BE2C (cell line): ENCODE measurements around the gene SP140.

Source experiments
- DNase-seq: peaks from one replicate; pipeline ENCODE4 v3.0.0-alpha.2; 2020
- H3K27me3 ChIP-seq: fragments of 250-450 bp; sonication (Bioruptor Pico); 2 replicates; pipeline ENCODE4 v1.5.1; 2020; ENCODE audit warnings: mild to moderate bottlenecking
- H3K36me3 ChIP-seq: fragments of 250-450 bp; sonication (Bioruptor Pico); 2 replicates; pipeline ENCODE4 v1.5.1; 2020; ENCODE audit warnings: mild to moderate bottlenecking
- H3K4me1 ChIP-seq: fragments of 250-450 bp; sonication (Bioruptor Pico); 2 replicates; pipeline ENCODE4 v1.5.1; 2020
- H3K4me3 ChIP-seq: 2 replicates; pipeline ENCODE4 v1.5.1; 2011; ENCODE audit warnings: low read depth, low read length
- H3K9me3 ChIP-seq: fragments of 250-450 bp; sonication (Bioruptor Pico); 2 replicates; pipeline ENCODE4 v1.5.1; 2020
- TF ChIP-seq, protein P1 (sequence below): IDR thresholded peaks from 2 replicates; pipeline ENCODE4 v1.5.1; 2012; ENCODE audit warnings: mild to moderate bottlenecking, low read depth, low read length

The SP140 gene

DNA sequence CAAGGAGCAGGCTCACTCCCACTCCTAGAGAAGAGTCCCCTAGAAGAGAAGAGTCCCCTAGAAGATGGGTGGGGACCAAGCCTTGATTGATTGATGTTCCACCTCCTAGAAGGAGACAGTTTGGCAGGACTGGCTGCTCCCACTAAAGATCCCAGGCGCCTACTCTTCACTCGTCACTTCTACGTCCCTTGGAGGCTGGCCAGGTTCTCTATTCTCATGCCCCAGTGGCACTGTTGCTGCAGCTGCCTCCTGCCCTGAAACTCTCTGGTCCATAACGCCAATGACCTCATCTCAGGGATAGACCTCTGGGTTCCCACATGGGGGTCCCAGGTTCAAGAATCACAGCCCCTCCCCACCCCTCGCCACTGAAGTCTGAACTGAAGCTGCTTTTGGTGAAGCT is 99.0 kb downstream of the SP140 start:
- H3K27me3 ChIP-seq: no peaks in the 10 kb centered on the region
- H3K36me3 ChIP-seq: no peaks in the 10 kb centered on the region
- TF ChIP-seq, protein P1, sequence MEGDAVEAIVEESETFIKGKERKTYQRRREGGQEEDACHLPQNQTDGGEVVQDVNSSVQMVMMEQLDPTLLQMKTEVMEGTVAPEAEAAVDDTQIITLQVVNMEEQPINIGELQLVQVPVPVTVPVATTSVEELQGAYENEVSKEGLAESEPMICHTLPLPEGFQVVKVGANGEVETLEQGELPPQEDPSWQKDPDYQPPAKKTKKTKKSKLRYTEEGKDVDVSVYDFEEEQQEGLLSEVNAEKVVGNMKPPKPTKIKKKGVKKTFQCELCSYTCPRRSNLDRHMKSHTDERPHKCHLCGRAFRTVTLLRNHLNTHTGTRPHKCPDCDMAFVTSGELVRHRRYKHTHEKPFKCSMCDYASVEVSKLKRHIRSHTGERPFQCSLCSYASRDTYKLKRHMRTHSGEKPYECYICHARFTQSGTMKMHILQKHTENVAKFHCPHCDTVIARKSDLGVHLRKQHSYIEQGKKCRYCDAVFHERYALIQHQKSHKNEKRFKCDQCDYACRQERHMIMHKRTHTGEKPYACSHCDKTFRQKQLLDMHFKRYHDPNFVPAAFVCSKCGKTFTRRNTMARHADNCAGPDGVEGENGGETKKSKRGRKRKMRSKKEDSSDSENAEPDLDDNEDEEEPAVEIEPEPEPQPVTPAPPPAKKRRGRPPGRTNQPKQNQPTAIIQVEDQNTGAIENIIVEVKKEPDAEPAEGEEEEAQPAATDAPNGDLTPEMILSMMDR: no peak
- no peaks in the 10 kb centered on the region for H3K9me3 ChIP-seq
- H3K4me1 ChIP-seq: no peaks in the 10 kb centered on the region
- no peak overlapping the region for H3K4me3 ChIP-seq
- DNase-seq: no peak

DNA sequence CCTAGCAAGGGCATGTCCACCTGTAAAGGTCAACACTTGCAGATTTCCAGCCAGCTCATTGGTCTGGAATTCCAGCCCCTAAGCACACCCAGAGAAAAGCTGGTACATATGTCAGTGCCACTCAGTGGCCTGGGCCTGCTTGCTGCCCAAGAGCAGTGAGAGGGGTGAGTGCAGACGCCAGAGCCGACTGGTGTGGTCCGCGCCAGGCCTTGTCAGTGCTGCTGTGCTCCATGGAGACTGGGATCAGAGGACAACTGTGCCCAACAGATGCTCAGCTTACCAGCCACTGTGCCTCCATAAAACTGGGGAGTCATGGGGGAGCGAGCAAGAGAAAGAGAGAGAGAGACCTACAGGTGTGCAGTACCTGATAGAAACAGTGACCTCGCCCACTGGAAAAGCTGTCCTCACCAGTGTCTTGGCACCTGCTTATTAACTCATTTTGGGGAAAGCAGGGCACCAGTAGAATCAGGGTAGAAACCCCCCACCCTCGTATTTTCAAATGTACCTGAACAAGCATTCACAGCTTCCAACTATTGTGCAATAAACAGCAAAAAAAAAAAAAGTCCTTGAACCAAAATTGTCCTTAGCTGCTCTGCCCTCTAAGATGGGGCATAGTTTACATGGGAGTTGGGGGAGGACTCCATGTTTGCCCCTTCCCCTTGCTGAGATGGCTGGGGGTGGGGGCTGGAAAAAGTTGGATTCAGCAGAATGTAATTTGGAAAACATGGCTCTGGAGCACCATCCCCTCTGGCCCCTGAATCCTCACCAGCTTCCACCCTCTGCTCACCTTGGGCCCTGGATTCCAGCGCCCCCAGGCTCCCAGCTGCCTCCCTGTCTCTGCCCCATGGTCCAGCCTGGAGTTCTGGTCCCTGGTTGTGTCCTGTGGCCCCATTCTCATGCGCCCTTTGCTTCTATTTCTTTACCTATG is 100.0 kb downstream of the SP140 start:
- H3K27me3 ChIP-seq: no peaks in the 10 kb centered on the region
- DNase-seq: no peak
- TF ChIP-seq, protein P1: no peak
- H3K9me3 ChIP-seq: no peaks in the 10 kb centered on the region
- no peak overlapping the region for H3K4me3 ChIP-seq
- H3K4me1 ChIP-seq: no peaks in the 10 kb centered on the region
- H3K36me3 ChIP-seq: no peaks in the 10 kb centered on the region

DNA sequence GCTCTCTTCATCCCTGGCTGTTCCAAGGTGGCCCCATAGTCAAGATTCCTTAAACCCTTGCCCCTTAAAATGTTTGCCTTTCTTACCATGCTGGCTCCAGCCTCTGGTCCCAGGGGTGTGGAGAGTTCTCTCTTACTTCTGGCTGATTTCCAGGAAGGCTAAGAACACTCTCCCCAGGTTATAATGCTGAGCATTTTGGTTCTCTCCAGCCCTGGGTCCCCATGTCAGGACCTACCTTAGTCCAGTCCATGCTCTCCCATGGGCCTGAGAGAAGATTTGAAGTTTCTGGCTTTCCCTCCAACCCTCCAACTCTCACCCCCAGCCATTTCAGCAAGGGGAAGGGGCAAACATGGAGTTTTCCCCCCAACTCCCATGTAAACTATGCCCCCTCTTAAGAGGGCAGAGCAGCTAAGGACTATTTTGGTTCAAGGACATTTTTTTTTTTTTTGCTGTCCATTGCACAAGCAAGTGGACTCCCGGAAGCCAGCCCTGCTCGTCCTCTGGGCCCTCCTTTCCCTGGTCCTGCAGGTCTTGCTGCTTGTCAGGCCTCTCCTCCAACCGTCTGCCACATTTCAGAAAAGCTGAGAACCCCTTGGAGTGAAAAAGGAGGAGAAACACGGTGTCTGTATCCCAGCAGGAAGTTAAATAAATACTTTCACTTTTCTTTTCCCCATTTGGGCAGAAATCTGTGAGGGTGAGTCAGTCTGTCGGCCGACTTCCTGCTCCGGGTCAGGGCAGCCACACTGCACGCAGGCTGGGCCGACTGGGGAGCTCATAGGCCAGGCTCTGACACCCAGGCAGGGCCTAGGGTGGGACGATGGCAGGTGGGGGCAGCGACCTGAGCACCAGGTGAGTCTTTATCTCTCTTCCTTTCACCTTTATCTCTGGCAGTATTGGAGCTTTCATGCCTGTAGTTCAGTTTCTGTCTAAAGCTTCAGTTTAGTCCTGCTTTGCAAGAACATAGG is 101.2 kb downstream of the SP140 start, which contains the start of gene SP140L:
Gene SP140L (plus strand): TSS at position 741 of the 965 bp plus-strand sequence. CDS start 77 bp downstream, at position 818.
- no peak within 1 kb of the TSS for H3K4me3 ChIP-seq
- no peaks in the 10 kb centered on the region for H3K9me3 ChIP-seq
- DNase-seq: no peak
- no peaks in the 10 kb centered on the region for H3K4me1 ChIP-seq
- no peaks in the 10 kb centered on the region for H3K27me3 ChIP-seq
- TF ChIP-seq, protein P1: no peak
- H3K36me3 ChIP-seq: no peaks in the 10 kb centered on the region

DNA sequence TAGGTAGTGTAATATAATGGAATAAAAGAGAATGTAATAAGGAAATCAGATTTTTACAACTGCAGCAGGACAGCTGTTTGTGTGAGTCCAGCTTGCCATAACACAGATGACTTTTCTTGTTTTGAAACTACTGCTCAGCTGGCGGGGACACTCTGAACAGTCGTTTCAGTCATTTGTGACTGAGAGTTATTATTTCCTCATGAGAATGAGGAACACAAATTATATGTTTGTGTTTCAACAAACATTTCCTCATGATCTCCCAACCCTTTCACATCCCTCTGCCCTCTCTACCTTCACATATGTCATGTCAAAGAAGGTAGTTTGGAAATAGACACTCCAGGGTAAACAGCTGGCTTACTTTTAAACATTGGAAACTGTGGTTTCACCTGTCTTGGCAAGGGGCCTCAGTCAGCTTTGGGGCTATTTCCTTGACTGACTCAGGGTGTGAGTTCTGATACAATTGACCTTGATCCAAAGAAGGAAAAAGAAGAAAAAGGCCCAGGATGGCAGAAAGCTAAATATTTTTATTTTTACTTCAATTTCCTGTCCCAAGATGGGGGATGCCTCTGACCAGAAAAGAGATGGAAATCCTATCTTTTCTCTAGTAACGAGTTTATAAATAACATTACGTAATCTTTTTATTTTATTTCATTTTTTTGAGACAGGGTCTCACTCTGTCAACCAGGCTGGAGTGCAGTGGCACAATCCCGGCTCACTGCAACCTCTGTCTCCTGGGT is 102.0 kb downstream of the SP140 start:
- Histone ChIP-seq H3K4me3 (no peak overlapping the region), H3K4me1 (no peaks in the 10 kb centered on the region), H3K27me3 (no peaks in the 10 kb centered on the region), H3K36me3 (no peaks in the 10 kb centered on the region), H3K9me3 (no peaks in the 10 kb centered on the region)
- DNase-seq: no peak
- TF ChIP-seq, protein P1: no peak

DNA sequence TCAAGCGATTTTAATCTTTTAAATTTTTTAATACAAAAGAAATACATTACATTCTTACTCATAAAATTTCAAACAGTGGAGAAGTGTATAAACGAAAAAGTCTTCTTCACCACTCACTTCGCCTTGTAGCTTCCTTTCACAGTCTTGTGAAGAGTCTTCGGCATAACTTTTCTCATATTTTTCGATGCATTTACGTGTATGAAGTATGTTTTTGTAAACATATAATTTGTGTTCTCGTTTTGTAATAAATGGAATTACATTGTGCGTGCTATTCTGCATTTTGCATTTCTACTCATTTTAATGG is 102.6 kb downstream of the SP140 start:
- Histone ChIP-seq H3K9me3 (no peaks in the 10 kb centered on the region), H3K27me3 (no peaks in the 10 kb centered on the region), H3K4me1 (no peaks in the 10 kb centered on the region), H3K4me3 (no peak overlapping the region), H3K36me3 (no peaks in the 10 kb centered on the region)
- TF ChIP-seq, protein P1: no peak
- DNase-seq: no peak
